ENCODE measurements around the gene ATP8B1. TPM values are rescaled to one million over a fixed set of nuclear protein-coding genes. Genes with fewer than 3 reads are reported as not detected.

ATP8B1 gene
- total RNA-seq, 1 donor from 2014 or later, result 0.15 TPM

GRCh38 chr18:57791192-57791591 is 11.9 kb downstream of the ATP8B1 start:
- Histone ChIP-seq H3K9me3 (ENCODE audit: low read depth) (no peaks in the 10 kb centered on the region), H4K20me1 (ENCODE audit: low read depth) (no peaks in the 10 kb centered on the region), H3K9ac (no peak overlapping the region), H3K27me3 (no peaks in the 10 kb centered on the region), H3K79me2 (ENCODE audit: low read depth) (no peaks in the 10 kb centered on the region), H3K36me3 (no peaks in the 10 kb centered on the region), H3K4me3 (no peak overlapping the region), H3K4me2 (no peak overlapping the region), H2AFZ (replicated peaks) (no peak overlapping the region), H3F3A (ENCODE audit: low read depth) (no peaks in the 10 kb centered on the region), H3K4me1 (no peaks in the 10 kb centered on the region), H3K27ac (no peak overlapping the region)
- H3K27me3 Mint-ChIP-seq (ENCODE audit: insufficient read depth, low read depth), result peaks cover 9% of the 10 kb centered on the region
- DNase-seq (ENCODE audit: low spot score), result no peak
- no peaks in the 10 kb centered on the region for H3K9me3 Mint-ChIP-seq
- H3K4me1 Mint-ChIP-seq, result no peaks in the 10 kb centered on the region
- H3K36me3 Mint-ChIP-seq, result no peaks in the 10 kb centered on the region
- no peak overlapping the region for H3K4me3 Mint-ChIP-seq
- no peak overlapping the region for H3K27ac Mint-ChIP-seq
- TF ChIP-seq EZH2 (IDR thresholded peaks at IDR 0.05), result no peak
- TF ChIP-seq EZH2phosphoT487 (IDR thresholded peaks at IDR 0.05), result no peak
- no peak for TF ChIP-seq CTCF (IDR thresholded peaks at IDR 0.05)

- no peaks in the 10 kb centered on the region for H3K79me2 ChIP-seq (ENCODE audit: low read depth)
- H3K27ac Mint-ChIP-seq, result no peak overlapping the region
- peaks cover 7% of the 10 kb centered on the region for H3K27me3 Mint-ChIP-seq (ENCODE audit: insufficient read depth, low read depth)
Measured at GRCh38 chr18:57790316-57790715, 12.8 kb downstream of the ATP8B1 start.

GRCh38 chr18:57789759-57790158 is 13.4 kb downstream of the ATP8B1 start:
- Histone ChIP-seq H3K27ac (no peak overlapping the region), H3K9ac (no peak overlapping the region), H3K79me2 (ENCODE audit: low read depth) (no peaks in the 10 kb centered on the region)

More at GRCh38 chr18:57790316-57790715, 12.8 kb downstream of the ATP8B1 start:
- Histone ChIP-seq H3K4me2 (no peak overlapping the region), H3K36me3 (no peaks in the 10 kb centered on the region), H4K20me1 (ENCODE audit: low read depth) (no peaks in the 10 kb centered on the region), H3K4me3 (no peak overlapping the region), H2AFZ (replicated peaks) (no peak overlapping the region), H3F3A (ENCODE audit: low read depth) (no peaks in the 10 kb centered on the region), H3K9ac (no peak overlapping the region), H3K27me3 (no peaks in the 10 kb centered on the region), H3K27ac (no peak overlapping the region), H3K9me3 (ENCODE audit: low read depth) (no peaks in the 10 kb centered on the region), H3K4me1 (no peaks in the 10 kb centered on the region)
- Mint-ChIP-seq H3K36me3 (no peaks in the 10 kb centered on the region), H3K4me1 (no peaks in the 10 kb centered on the region), H3K4me3 (no peak overlapping the region), H3K9me3 (no peaks in the 10 kb centered on the region)
- no peak for DNase-seq (ENCODE audit: low spot score)
- TF ChIP-seq EZH2 (IDR thresholded peaks at IDR 0.05) (no peak), EZH2phosphoT487 (IDR thresholded peaks at IDR 0.05) (no peak), CTCF (IDR thresholded peaks at IDR 0.05) (no peak)

More at GRCh38 chr18:57789759-57790158, 13.4 kb downstream of the ATP8B1 start:
- no peaks in the 10 kb centered on the region for H3K27me3 ChIP-seq
- Mint-ChIP-seq H3K4me3 (no peak overlapping the region), H3K27me3 (ENCODE audit: insufficient read depth, low read depth) (peaks cover 7% of the 10 kb centered on the region), H3K36me3 (no peaks in the 10 kb centered on the region), H3K9me3 (no peaks in the 10 kb centered on the region), H3K27ac (no peak overlapping the region), H3K4me1 (no peaks in the 10 kb centered on the region)
- H2AFZ ChIP-seq (replicated peaks), result no peak overlapping the region
- no peaks in the 10 kb centered on the region for H3F3A ChIP-seq (ENCODE audit: low read depth)
- no peaks in the 10 kb centered on the region for H3K4me1 ChIP-seq
- no peaks in the 10 kb centered on the region for H3K36me3 ChIP-seq
- no peak overlapping the region for H3K4me2 ChIP-seq
- DNase-seq (ENCODE audit: low spot score), result no peak
- TF ChIP-seq EZH2phosphoT487 (IDR thresholded peaks at IDR 0.05), result no peak
- TF ChIP-seq EZH2 (IDR thresholded peaks at IDR 0.05), result no peak
- no peak for TF ChIP-seq CTCF (IDR thresholded peaks at IDR 0.05)
- no peak overlapping the region for H3K4me3 ChIP-seq
- H3K9me3 ChIP-seq (ENCODE audit: low read depth), result no peaks in the 10 kb centered on the region
- no peaks in the 10 kb centered on the region for H4K20me1 ChIP-seq (ENCODE audit: low read depth)
